ENCODE measurements around the gene SPINT1. TPM values are rescaled to one million over a fixed set of nuclear protein-coding genes. Genes with fewer than 3 reads are reported as not detected.
"Not testable (repeated sequence)": the region's sequence is repeated elsewhere in the genome, so short reads cannot be mapped to it uniquely, and the experiment has no call there.

Gene SPINT1
- total RNA-seq, 1 donor from 2014 or later = 138 TPM

DNA sequence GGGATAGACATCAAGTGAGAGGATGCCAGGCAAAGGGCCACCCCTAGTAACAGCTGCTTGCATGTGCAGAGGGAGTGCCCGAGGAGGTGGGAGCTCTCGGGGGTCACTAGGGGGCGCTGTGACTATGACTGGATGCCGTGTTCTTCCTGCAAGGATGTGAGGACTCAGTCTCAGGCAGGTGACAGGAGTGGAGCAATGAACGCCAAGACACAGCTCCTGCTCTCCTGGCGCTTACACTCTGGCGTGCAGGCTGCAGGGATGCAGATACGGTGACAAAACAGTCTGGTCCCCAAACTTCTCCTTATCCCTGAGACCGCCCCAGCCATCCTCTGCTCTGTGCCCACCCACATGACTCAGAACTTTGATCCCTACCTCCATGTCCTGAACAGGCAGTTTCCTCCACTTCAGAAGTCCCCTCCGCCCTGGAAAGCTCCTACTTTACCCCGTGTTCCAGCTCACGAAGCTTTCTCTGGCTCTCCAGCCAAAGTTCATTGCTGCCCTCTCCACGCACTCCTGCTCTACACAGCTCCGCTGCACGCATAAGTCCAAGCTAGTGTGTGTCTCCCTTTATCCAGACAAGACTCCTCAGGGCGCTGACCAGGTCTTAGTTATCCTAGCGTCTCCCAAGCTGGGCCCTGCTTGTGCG lies 15.5 kb downstream of the SPINT1 start:
- peak; percentile 86 for DNase-seq (ENCODE audit: low spot score)

DNA sequence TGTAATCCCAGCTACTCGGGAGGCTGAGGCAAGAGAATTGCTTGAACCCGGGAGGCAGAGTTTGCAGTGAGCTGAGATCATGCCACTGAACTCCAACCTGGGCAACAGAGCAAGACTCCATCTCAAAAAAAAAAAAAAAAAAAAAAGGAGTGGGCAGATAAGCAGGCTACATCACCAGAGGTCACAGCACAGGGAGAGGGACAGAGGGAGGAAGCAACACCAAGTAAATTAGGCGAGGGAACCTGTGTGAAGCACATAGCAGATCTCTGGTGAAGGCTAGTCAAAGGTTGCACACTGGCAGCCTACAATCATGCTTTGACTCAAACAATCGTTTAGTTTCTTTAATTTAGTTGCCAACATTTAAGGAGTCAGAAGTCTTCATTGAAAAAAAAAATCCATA lies 17.3 kb downstream of the SPINT1 start:
- not testable (repeated sequence) for DNase-seq (ENCODE audit: low spot score)

DNA sequence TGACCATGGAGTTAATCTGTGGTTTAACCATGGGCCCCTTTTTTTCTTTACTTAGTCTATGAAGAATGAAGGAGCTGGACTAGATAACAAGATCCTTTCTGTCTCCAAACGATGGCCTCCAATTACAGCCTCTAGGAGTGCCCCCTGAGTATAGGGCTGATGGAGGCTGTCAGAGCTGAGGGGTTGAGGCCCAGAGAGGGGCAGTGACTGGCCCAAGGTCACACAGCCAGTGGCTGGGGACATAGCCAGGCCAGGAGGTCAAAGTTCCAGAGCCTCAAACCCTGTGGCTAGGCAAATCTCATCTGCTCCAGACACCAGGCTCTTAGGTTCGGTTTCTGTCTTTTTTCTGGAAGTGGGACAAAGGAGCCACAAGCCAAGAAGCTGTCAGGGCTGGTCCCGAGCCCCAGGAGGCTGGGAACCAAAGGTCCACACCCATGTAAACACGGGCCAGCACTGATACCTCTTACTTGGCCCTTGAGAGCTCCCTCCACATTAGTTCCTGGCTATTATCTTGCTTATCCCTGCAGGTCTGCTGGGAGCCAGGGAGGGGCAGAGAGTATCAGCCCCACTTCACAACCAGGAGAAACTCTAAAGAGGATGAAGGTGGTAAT lies 19.9 kb downstream of the SPINT1 start:
- DNase-seq (ENCODE audit: low spot score) = no peak

DNA sequence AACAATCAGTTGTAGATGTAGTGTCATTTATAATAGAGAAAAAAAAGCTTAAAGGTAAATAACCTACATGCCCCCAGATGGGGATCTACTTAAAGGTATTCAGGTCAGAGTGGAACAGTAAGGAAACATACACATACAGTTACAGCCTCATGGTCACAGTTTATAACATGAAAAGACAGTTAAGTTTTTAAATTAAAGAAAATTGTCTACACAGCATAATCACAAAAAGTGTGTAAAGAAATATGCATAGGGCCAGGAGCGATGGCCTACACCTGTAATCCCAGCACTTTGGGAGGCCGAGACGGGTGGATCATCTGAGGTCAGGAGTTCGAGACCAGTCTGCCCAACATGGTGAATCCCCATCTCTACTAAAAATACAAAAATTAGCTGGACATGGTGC lies 23.4 kb downstream of the SPINT1 start:
- DNase-seq (ENCODE audit: low spot score) = no peak

DNA sequence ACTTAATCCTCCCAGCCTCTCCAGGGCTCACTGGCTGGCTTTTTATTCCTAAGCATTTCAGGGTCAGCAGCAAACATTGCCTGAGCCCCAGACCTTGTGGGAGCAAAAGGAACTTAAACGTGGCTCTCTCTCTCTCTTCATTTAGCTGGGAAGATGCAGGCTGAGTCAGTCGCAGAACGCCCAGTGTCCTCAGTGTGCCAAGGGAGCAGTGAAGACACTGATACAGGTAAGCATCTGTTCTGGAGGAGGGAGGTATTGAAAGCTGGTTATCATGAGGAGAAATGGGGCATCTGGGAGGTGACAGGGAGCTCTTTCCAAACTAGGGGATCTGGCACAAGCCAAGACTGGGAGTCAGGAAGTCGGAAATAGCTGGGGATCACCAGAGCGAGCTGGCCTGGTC lies 25.8 kb downstream of the SPINT1 start:
- no peak for DNase-seq (ENCODE audit: low spot score)

DNA sequence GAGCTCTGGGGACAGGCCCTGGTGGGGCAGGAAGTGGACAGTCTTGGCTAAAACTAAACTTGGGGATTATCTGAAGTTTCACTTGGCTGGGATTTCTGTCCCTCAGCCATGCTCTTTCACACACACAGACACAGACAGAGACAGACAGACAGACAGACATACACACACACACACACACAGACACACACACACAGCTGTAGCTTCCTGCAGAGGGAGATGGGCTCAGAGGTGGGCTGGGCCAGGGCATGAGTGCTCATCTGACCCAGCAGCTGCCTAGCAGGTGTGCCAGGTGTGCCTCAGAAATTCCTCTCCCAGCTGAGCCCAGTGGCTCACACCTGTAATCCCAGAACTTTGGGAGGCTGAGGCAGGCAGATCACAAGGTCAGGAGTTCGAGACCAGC lies 26.9 kb downstream of the SPINT1 start:
- DNase-seq (ENCODE audit: low spot score) = no peak

DNA sequence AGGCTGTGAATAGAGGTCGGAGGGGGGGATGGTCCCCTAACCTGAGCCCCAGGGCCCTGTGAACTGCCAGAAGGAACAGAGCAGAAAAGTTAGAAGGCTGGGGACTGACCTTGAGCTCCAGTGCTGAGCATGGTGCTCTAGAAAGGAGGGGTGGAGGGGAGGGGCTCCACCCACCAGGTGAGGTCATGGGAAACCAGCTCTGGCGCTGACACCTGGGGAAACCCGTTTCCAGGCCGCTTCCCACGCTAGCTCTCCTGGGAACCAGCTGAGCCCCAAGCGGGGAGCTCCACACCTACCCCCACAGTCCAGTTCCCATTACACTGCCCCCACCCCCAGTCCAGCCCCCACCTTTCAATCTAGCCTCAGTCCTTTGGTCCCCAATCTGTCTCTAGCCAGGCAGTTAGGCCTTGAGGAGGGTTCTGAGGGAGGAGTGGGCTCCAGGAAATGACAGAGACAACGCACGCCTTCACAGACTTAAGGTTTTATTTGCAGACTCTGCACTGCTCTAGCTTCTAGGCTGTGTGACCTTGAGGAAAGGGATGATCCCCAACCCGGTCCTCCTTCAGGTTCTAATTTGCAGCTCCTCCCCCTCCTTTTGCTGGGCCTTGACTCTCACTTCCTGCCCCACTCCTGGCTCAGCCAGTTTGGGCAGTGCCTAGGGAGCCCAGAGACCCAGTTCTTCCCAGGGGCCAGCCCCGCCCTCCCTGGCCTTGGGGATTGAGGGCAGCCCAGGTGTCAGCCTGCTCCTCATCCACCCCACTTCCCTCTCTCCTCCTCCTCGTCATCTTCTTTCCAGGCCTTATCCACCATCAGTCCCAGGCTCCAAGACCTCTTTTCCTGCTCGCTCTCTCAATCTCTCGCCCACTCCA lies 28.1 kb downstream of the SPINT1 start:
- peak; percentile 84 for DNase-seq (ENCODE audit: low spot score)

DNA sequence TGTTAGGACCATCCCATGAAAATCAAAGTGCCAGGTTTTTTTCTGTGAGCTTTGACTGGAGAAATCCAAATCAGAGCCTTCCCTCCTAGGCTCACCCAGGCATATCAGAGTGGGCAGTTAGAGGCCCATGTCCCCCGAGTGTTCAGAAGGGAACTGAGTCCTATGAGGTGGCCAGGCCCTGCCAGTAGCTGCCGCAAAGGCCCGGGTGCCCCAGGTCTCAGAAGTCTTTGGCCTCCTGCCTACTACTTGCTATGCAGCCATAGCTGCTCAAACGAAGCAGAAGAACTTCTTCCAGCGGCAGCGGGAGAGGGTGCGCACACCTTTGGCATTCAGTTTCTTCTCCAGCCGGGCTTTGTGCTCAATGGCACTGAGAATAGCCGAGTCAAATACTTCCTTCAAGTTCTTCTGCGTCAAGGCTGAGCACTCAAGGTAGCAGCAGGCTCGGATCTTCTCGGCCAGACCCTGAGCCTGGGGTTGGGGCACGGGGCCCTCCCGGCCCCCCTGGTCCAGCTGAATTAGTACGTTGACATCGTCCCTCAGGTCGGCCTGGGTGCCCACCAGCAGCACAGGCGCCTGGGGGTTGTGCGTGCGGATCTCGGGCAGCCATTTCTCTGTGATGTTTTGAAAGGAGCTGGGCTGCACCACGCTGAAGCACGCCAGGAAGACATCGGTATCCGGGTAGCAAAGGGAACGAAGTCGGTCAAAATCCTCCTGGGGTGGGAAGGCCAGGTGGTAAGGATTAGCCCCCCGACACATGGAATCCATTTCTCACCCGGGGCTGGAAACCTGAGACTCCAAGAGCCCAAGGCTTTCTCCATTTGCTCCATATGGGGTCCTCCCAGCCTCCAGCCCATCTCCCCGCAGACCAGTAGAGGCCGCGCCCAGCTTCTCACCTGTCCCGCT lies 29.2 kb downstream of the SPINT1 start:
- DNase-seq (ENCODE audit: low spot score) = no peak

DNA sequence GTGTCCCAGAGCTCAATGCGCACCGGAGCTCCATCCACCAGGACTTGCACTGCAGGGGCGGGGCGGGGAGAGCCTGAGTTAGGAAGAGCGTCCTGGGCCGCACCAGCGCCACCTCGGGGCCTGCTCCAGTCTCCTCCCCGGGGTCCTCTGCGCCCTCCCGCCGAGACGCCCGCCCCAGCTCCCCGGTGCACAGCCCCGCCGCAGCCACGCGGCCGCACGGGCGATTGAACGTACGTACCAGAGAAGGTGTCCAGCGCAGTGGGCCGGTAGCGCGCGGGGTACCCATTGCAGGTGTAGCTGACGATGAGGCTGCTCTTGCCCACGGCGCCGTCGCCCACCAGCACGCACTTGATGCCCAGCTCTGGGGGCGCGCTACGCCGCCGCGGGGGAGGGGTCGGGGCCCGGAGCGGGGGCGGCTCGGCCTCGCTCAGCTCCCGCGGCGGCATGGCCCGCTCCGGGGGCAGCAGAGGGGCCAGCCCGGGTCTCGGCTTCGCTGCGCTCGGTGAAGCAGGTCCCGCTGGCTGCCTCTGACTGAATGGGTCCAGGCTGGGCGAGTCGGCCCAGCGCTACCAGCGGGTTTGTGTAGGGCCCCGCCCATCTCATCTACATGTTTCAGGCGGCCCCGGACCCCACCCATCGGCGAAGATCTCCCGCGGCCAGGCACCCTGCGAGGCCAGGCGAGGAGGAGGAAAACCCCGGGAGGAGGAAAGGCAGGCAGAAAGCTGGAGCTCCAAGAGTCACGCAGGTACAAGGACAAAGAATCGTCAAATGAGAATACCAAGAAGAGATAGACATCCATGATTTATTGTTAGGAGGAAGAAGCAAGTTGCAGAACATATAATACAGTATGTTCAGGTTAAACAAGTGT lies 30.1 kb downstream of the SPINT1 start, which contains the start of gene RHOV:
Gene RHOV (minus strand): TSS at position 541 of the 868 bp plus-strand sequence. CDS start 95 bp downstream, at position 446.
- peak; percentile 73 for DNase-seq (ENCODE audit: low spot score)

DNA sequence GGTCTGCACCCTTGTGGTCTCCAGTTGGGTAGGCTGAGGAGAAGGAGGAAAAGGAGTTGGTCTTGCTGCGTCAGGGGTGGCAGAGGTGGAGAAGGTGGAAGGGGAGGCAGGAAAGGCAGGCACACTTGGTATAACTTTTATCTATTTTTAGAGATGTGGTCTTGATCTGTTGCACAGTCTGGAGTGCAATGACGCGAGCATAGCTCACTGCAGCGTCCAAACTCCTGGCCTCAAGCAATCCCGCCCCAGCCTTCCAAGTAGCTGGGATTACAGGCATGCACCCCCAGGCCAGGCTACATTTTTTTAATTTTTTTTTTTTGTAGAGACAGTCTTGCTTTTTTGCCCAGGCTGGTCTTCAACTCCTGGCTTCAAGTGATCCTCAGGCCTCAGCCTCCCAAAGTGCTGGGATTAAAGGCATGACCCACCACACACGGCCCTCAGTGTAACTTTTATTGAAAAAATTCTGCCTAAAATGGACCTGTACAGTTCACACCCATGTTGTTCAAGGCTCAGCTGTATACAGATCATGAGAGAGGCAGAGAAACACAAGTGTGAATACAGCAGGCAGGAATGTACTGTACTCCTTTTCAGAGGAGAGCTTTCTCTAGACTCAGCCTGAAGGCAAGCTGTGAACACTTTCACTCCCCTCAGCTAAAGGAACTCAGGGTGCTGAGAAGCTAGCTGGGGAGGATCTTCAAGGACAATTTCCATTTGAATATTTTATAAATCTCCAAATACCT lies 32.3 kb downstream of the SPINT1 start:
- DNase-seq (ENCODE audit: low spot score) = no peak

DNA sequence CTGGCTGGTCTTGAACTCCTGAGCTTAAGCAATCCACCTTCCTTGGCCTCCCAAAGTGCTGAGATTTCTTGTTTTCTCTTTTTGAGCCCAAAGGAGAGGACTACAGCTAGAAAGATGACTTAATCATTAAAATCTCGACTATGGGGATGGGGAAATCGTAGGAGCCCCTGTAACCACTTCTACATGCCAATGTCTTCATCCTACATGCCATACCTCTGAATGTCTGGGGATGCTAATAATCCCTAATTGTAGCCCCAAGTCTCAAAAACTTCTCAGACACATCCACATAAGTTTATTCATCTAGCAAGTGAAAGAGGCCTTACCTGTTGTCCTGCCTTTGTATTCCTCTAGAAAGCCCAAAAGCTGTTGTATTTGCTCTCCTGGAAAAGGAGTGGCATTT lies 33.8 kb downstream of the SPINT1 start:
- DNase-seq (ENCODE audit: low spot score) = no peak

DNA sequence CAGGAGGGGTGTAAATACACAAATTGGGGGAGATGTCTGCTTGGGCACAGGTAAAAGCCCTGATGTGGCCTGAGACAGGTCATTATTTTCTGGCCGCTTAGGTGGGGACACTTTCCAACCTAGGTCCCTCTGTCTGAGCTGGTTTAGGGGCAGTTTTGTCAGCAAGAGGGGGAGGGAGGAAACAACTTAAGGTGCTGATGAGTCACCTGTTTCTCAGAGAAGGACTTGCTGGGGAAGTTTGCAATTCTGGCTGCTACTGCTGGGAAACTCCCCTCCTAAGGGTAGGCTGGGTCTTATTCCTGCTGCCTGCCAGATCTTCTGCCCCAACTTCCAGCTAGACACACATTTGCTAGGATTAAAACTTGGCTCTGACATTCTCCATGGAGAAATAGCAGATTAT lies 34.9 kb downstream of the SPINT1 start:
- DNase-seq (ENCODE audit: low spot score) = no peak

DNA sequence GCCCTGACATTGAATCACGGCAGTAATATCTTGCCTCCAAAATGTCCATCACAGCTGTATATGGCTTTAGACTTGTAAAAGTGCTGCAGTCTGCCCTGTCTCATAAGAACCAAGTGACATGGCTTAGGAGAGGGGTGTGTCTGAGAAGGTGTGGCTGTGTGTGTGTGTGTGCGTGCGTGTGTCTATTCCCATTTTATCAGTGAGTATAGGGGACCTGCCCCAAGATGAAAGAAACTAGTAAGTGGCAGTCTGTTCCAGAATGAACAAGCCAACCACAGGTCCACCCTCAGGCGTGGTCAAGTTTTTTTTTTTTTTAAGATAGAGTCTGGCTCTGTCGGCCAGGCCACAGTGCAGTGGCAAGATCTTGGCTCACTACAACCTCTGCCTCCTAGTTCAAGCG lies 35.8 kb downstream of the SPINT1 start:
- no peak for DNase-seq (ENCODE audit: low spot score)

DNA sequence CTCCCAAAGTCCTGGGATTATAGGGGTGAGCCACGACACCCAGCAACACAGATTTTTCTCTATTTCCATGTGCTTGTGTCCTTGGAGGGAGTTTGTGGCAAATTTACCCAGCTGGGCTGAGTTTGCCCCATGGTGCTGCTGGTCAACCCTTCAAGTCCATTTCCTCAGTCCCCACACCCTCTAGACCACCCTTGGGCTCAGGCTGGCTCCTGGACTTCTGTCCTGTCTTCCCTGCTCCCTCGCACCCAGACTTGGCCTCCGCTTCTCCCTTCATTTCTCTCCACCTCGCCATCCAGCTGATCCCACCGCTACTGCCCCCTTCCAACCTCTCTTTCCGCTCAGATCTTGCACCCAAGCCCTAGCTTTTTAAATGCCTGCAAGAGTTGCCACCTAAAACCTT lies 37.5 kb downstream of the SPINT1 start:
- DNase-seq (ENCODE audit: low spot score) = no peak

DNA sequence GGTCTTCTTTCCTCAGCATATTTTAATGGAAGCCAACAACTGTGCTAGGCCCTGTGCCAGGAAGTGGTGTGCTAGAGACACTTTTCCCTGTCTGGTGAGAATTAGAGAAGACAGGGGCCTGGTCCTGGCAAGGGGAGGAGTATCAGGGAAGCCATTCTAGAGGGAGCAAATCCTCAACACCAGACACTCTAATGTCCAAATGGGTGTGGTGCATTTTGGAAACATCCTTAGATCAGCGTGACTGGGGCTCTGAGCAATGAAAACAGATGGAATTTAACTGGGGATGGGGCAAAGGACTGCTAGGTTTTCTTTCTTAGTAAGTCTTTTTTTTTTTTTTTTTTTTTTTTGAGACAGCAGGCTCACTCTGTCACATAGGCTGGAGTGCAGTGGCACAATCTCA lies 42.7 kb downstream of the SPINT1 start:
- no peak for DNase-seq (ENCODE audit: low spot score)

DNA sequence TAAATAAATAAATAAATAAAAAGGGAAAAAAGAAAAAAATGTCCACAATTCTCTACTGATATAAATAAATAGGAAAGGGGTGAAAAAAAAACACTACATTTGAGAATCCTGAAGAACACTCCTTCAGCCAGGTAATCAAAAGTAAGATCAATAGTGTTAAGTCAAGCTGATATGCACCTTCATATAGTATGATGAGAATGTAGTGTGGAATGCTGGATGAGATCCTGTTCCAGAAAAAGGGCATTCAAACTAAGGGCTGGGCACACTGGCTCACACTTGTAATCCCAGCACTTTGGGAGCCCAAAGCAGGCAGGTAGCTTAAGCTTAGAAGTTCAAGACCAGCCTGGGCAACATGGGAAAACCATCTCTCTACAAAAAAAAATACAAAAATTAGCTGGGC lies 45.3 kb downstream of the SPINT1 start:
- DNase-seq (ENCODE audit: low spot score) = no peak

DNA sequence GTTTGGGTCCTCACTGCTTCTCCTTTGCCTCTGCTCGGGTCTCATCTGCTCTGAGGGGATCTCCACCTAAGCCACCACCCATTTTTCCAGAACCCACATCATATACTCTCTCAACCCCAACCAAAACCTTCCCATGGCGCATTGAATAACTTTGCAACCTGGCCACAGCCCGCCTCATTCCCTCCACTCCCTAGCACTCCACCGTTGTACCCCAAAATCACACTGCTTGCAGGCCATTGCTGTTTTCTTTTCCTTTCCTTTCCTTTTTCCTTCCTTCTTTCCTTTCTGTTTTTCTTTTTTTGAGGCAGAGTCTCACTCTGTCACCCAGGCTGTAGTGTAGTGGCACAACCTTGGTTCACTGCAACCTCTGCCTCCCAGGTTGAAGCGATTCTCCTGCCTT lies 47.3 kb downstream of the SPINT1 start:
- DNase-seq (ENCODE audit: low spot score) = no peak

DNA sequence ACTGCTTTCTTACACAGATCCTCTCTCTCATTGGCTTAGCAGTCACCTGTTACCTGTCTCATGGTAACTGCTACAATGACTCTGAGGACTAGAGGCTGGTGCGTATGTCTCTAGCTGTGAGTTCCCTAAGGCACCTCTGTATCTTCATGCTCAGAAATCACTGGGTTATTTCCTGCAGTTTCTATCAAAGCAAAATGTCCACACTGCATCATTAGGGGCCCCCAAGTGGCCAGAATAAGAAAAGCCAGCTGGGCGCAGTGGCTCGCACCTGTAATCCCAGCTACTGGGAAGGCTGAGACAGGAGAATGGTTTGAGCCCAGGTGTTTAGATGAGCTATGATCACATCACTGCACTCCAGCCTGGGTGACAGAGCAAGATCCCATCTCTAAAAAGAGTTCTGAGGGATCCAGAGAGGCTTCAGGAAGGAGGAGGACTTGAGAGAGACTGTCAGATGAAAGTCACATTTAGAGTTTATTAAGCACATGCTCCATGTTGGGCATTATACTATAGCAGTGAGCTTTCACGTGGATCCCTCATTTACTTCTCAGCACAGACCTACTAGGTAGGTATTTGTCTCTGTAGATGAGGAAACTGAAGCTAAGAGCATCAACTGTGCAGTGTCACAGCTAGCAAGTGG lies 48.1 kb downstream of the SPINT1 start:
- DNase-seq (ENCODE audit: low spot score) = no peak

DNA sequence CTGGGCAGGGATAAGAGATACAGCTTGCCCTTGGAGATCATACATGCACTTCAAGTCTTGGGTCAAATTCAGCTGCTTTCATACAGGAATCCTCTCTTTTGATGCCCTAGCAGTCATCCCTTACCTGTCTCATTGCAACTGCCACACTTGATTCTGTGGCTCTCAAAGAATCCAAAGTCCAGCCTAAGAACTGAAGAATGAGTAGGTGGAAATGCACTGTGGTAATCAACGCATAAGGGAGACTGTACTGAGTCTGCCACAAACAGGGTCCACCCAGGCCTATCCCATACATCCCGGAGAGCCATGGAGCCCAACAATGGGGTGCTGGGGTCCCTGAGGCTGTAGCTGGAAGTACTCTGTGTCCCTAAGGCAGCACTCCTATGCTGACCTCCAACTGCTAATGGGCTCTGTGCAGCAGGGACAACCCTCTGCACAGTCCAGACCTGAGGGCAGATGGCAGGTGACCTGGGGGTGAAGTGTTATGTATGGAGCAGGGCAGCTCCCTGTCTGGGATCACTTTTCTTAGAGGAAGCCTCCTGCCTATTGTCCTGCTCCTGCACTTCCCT lies 48.7 kb downstream of the SPINT1 start:
- DNase-seq (ENCODE audit: low spot score) = no peak
